Caco-2 (cell line): ENCODE results near the gene XRCC4. TPM values are rescaled to one million over a fixed set of nuclear protein-coding genes. Genes with fewer than 3 reads are reported as not detected.

Experiments used
- BruUV-seq: library from RNA; stranded (reverse); fragments of 400-500 nt; replicated peaks from 2 replicates; lab custom pipeline; 2021; lab: Mats Ljungman, UMichigan
- CTCF ChIA-PET: fragments of 300-600 bp; sonication (Branson Sonifier 250); formaldehyde crosslinking; loops from one replicate; lab custom pipeline; 2022; ENCODE audit warnings: antibody characterized with exemption; lab: Charles Lee
- POLR2A ChIA-PET: fragments of 300-600 bp; sonication (Branson Sonifier 250); formaldehyde crosslinking; loops from one replicate; lab custom pipeline; 2022; ENCODE audit warnings: antibody characterized with exemption; lab: Charles Lee
- DNase-seq, 2 experiments: peaks; one replicate each; pipeline versions ENCODE4 v3.0.0 to v3.0.0-alpha.2; 2020 to 2022
- H3K27me3 ChIP-seq: replicated peaks from 2 replicates; pipeline ENCODE4 v1.6.0; 2011; ENCODE audit warnings: low read length; ENCODE audit not compliant: control insufficient read depth, insufficient read depth
- H3K36me3 ChIP-seq: 2 replicates; pipeline ENCODE4 v1.5.1; 2011; ENCODE audit warnings: low read length; ENCODE audit not compliant: control insufficient read depth, insufficient read depth
- H3K4me1 ChIP-seq: fragments of 250-450 bp; sonication (Bioruptor Pico); 2 replicates; pipeline ENCODE4 v1.5.1; 2020; ENCODE audit warnings: mild to moderate bottlenecking
- H3K4me3 ChIP-seq: 2 replicates; pipeline ENCODE4 v1.5.1; 2011; ENCODE audit warnings: low read depth, mild to moderate bottlenecking, control low read depth, low read length
- H3K9me3 ChIP-seq: fragments of 250-450 bp; sonication (Bioruptor Pico); 2 replicates; pipeline ENCODE4 v1.5.1; 2020; ENCODE audit warnings: mild to moderate bottlenecking, moderate library complexity
- H3K27ac Mint-ChIP-seq: one replicate; pipeline ENCODE4 v1.8.0; 2022; ENCODE audit warnings: mixed read lengths; ENCODE audit not compliant: unreplicated experiment
- H3K27me3 Mint-ChIP-seq: one replicate; pipeline ENCODE4 v1.8.0; 2022; ENCODE audit warnings: mixed read lengths; ENCODE audit not compliant: insufficient read depth, unreplicated experiment
- H3K36me3 Mint-ChIP-seq: one replicate; pipeline ENCODE4 v1.8.0; 2022; ENCODE audit warnings: mild to moderate bottlenecking, mixed read lengths; ENCODE audit not compliant: insufficient read depth, unreplicated experiment
- H3K4me1 Mint-ChIP-seq: one replicate; pipeline ENCODE4 v1.8.0; 2022; ENCODE audit warnings: low read depth, mixed read lengths; ENCODE audit not compliant: unreplicated experiment
- H3K4me3 Mint-ChIP-seq: one replicate; pipeline ENCODE4 v1.8.0; 2022; ENCODE audit warnings: mild to moderate bottlenecking, moderate library complexity, mixed read lengths; ENCODE audit not compliant: unreplicated experiment
- H3K9me3 Mint-ChIP-seq: one replicate; pipeline ENCODE4 v1.8.0; 2022; ENCODE audit warnings: mixed read lengths; ENCODE audit not compliant: unreplicated experiment
- intact Hi-C: fragments of 100-400 bp; cut with micrococcal nuclease; formaldehyde crosslinking; loops from one replicate; pipeline ENCODE4 v1.10.0; 2022; ENCODE audit not compliant: unreplicated experiment
- total RNA-seq: library from RNA; stranded (reverse); gene quantifications from 2 replicates; pipeline ENCODE4 v1.2.3, GENCODE V29; 2022
- TF ChIP-seq, protein P1 (sequence below), 2 experiments: fragments of 200-600 bp in 1 of 2; IDR thresholded peaks; 1 replicate in 1 of 2; 2 replicates in 1 of 2; pipeline versions ENCODE4 v1.5.1 to v1.8.0; 2011 to 2022; ENCODE audit warnings: antibody characterized with exemption in 1 of 2, control low read depth in 1 of 2, inconsistent platforms in 1 of 2, low read depth in 1 of 2, low read length in 1 of 2, mild to moderate bottlenecking in 1 of 2, moderate library complexity in 1 of 2; ENCODE audit not compliant: insufficient read depth in 1 of 2, severe bottlenecking in 1 of 2, unreplicated experiment in 1 of 2

Gene XRCC4
- total RNA-seq, 1 experiment from 2014 or later: 13.0 TPM

DNA sequence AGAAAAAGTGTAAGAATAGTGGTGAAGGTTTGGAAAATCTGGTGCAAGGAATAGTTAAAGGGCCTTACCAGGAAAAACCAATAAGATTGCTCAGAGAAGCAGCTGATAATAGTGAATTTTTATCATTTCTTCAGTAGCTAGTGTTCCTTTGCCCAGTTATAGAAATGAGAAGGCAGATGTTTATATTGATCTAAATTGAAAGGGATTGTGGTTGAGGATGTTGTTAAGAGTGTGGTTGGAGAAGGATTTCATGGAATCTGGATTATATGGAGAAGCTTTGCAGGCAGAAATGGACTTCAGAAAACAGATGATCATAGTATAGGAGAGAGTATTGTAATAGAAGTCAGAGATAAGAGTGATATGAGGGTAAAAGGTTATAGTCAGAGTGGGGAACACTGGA, 102.6 kb downstream of the XRCC4 start:
- POLR2A ChIA-PET: no interaction called here
- Histone ChIP-seq H3K27me3 (no peaks in the 10 kb centered on the region), H3K4me3 (no peak overlapping the region), H3K9me3 (no peaks in the 10 kb centered on the region), H3K36me3 (no peaks in the 10 kb centered on the region), H3K4me1 (no peaks in the 10 kb centered on the region; the same call in 1 of the 2 replicates)
- Mint-ChIP-seq H3K27ac (no peak overlapping the region), H3K27me3 (no peaks in the 10 kb centered on the region), H3K4me3 (no peak overlapping the region), H3K36me3 (no peaks in the 10 kb centered on the region), H3K4me1 (no peaks in the 10 kb centered on the region), H3K9me3 (no peaks in the 10 kb centered on the region)
- TF ChIP-seq, protein P1, sequence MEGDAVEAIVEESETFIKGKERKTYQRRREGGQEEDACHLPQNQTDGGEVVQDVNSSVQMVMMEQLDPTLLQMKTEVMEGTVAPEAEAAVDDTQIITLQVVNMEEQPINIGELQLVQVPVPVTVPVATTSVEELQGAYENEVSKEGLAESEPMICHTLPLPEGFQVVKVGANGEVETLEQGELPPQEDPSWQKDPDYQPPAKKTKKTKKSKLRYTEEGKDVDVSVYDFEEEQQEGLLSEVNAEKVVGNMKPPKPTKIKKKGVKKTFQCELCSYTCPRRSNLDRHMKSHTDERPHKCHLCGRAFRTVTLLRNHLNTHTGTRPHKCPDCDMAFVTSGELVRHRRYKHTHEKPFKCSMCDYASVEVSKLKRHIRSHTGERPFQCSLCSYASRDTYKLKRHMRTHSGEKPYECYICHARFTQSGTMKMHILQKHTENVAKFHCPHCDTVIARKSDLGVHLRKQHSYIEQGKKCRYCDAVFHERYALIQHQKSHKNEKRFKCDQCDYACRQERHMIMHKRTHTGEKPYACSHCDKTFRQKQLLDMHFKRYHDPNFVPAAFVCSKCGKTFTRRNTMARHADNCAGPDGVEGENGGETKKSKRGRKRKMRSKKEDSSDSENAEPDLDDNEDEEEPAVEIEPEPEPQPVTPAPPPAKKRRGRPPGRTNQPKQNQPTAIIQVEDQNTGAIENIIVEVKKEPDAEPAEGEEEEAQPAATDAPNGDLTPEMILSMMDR (IDR thresholded peaks at IDR 0.05; ENCODE audit: insufficient read depth in 1 of 2, low read depth in 1 of 2, low read length in 1 of 2, severe bottlenecking in 1 of 2, unreplicated experiment in 1 of 2): no peak
- CTCF ChIA-PET: no interaction called here
- DNase-seq: no peak
- BruUV-seq: no TSS peak
- intact Hi-C loops: no loop called here

GRCh38 chr5:83184534-83184933, 107.2 kb downstream of the XRCC4 start:
- Mint-ChIP-seq H3K4me3 (no peak overlapping the region), H3K27me3 (no peaks in the 10 kb centered on the region), H3K9me3 (no peaks in the 10 kb centered on the region), H3K4me1 (no peaks in the 10 kb centered on the region), H3K27ac (no peak overlapping the region), H3K36me3 (no peaks in the 10 kb centered on the region)
- intact Hi-C loops: no loop called here
- Histone ChIP-seq H3K4me1 (no peaks in the 10 kb centered on the region), H3K4me3 (no peak overlapping the region), H3K36me3 (no peaks in the 10 kb centered on the region), H3K27me3 (no peaks in the 10 kb centered on the region), H3K9me3 (no peaks in the 10 kb centered on the region)
- CTCF ChIA-PET: no interaction called here
- TF ChIP-seq, protein P1 (IDR thresholded peaks at IDR 0.05; ENCODE audit: insufficient read depth in 1 of 2, low read depth in 1 of 2, low read length in 1 of 2, severe bottlenecking in 1 of 2, unreplicated experiment in 1 of 2): no peak
- POLR2A ChIA-PET: no interaction called here
- no TSS peak for BruUV-seq
- DNase-seq: no peak

DNA sequence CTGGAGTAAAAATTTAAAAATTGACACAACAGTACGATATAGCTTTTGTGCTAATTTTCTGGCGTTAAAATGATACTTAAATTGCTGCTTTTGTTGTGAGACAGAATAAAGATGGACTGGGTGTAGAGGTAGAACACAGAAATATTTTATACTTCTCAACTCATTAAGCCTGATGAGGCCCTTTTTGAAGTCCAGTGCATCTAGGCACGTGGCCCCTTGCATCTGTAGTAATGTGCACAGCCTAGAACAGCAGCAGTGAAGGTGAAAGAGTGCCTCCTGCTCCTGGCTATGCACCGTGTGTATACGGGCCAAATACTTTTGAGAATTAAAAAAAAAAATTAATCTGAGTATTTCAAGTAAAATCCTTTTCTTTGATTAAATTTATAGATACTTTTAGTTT, 115.6 kb downstream of the XRCC4 start:
- H3K27me3 Mint-ChIP-seq: no peaks in the 10 kb centered on the region
- no peak overlapping the region for H3K27ac Mint-ChIP-seq
- intact Hi-C loops: no loop called here
- ChIA-PET POLR2A (no interaction called here), CTCF (no interaction called here)
- no peaks in the 10 kb centered on the region for H3K9me3 ChIP-seq
- H3K36me3 ChIP-seq: no peaks in the 10 kb centered on the region
- H3K4me1 Mint-ChIP-seq: no peaks in the 10 kb centered on the region
- no peaks in the 10 kb centered on the region for H3K36me3 Mint-ChIP-seq
- no peak overlapping the region for H3K4me3 ChIP-seq
- H3K9me3 Mint-ChIP-seq: no peaks in the 10 kb centered on the region
- TF ChIP-seq, protein P1 (IDR thresholded peaks at IDR 0.05; ENCODE audit: insufficient read depth in 1 of 2, low read depth in 1 of 2, low read length in 1 of 2, severe bottlenecking in 1 of 2, unreplicated experiment in 1 of 2): no peak
- no peaks in the 10 kb centered on the region for H3K4me1 ChIP-seq
- no peak overlapping the region for H3K4me3 Mint-ChIP-seq
- H3K27me3 ChIP-seq: no peaks in the 10 kb centered on the region
- no TSS peak for BruUV-seq
- no peak for DNase-seq
